NCI-H345 treated with DMSO at 0.1 percent for 48 hours (cell line): ENCODE measurements around the gene COL23A1.

ENCODE experiments used
- DNase-seq: peaks from one replicate; lab custom pipeline; 2025; ENCODE audit not compliant: unreplicated experiment; lab: John Stamatoyannopoulos, UW

The COL23A1 gene

DNA sequence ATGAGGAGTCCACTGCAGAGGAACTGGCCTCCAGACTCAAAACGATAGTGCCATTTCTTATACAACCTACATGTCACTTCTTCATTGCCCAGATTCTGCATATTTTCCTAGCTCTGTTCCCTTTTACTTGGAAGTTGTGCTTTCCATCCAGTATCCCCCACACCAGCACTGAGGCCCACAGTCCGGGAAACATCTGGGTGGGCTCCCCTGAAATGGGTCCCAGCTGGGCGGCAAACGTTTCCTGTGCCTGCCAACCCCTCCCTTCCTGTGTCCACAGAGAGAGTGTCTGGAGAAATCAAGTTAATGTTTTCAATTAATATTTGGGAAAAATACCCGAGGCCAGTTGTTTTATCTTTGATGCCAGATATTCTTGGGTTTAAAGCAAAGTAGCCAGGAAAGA, 111.8 kb downstream of the COL23A1 start:
- no peak for DNase-seq

GRCh38 chr5:178477802-178478201, 112.4 kb downstream of the COL23A1 start:
- DNase-seq: no peak

DNA sequence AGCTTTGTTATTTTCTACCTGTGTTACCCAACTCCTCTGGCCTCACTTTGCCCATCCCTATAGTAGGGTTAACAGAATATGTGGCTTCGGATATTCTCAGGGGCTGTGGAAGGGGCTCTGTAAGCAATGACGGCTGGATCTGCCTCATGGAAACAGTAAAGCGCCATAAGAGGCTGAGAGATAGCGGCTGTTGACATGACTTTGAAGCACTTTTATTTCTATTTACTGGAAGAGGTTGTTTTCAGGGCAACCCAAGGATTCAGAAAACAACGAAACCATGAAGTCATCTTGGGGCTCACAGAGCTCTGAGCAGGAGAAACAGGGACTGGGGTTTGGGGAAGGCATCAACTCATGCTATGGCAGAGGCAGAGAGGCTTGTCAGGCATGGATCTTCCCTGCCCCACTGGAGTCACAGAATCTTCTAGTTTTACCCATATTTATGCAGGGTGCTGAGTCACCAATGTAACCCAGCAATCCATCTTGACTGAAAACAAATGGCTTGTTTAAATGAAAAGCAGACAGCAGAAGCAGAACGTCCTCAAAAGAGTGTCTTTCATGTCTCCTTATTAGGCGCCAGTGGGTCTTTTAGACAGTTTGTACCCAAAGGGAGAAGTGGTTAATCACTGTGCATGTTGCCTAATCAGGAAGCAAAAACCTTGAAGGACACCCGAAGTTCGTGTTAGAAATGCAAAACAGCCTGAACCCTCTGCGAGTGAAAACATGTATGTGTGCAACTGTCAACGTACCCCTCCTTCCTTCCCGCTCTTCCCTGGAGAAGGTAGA, 113.0 kb downstream of the COL23A1 start:
- DNase-seq: no peak

- no peak for DNase-seq
Observed at GRCh38 chr5:178476531-178476930, 113.7 kb downstream of the COL23A1 start.

DNA sequence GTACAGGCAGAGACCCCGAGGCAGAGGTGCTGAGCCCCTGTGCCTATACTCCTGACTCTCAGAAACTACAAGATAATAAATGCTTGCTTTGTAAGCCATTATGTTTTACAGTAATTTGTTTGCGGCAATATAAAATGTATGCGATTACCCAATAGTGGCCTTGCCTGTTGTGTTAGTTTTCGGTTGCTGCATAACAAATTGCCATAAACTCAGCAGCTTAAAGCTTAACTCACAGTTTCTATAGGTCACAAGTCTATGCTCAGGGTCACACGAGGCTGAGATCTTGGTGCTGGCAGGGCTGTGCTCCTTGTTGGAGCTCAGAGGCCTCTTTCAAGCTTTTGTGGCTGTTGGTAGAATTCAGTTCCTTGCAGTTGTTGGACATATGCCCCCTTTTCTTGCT, 114.8 kb downstream of the COL23A1 start:
- DNase-seq: no peak

DNA sequence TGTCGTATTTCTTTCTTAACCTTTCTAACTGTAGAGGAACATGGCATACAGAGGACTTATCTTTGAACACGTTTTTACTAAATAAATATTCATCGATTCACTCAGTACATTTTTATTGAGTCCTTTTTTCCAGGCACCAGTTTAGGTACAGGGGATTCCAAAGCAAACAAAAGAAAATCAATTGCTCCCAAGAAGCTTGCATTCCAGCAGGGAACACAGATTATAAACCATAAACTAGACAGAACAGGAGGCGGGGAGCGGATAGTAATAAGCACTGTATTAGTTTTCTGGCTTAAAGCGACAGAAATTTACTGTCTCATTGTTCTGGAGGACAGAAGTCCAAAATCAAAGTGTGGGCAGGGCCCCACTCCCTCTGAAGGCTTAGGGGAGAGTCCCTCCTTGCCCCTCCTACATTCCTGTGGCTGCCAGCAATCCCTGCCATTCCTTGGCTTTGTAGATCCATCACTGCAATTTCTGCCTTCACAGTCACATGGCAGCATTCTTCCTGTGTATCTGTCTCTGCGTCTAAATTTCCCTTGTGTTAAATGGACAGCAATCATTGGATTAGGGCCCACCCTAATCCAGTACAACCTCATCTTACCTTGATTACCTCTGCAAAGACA, 115.5 kb downstream of the COL23A1 start:
- DNase-seq: no peak

DNA sequence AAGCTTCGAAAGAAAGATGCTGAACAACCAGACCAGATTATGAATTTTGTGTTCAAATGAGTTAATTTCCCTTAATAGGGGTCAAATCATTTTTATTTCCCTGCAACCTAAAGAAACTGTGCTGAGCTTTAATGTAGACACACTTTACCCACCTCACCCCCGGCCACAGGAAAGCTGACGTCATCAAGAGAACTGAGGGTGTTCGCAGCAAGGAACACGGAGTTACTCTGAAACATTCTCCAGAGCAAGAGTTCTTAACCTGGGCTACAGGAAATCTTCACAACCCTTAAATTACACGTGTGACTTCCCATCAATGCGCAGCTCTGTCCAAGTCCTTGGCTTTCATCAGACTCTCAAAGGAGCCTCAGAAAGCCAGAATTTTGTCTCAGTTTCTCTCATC, 116.3 kb downstream of the COL23A1 start:
- no peak for DNase-seq

- no peak for DNase-seq
Observed at GRCh38 chr5:178472138-178472537, 118.1 kb downstream of the COL23A1 start.

DNA sequence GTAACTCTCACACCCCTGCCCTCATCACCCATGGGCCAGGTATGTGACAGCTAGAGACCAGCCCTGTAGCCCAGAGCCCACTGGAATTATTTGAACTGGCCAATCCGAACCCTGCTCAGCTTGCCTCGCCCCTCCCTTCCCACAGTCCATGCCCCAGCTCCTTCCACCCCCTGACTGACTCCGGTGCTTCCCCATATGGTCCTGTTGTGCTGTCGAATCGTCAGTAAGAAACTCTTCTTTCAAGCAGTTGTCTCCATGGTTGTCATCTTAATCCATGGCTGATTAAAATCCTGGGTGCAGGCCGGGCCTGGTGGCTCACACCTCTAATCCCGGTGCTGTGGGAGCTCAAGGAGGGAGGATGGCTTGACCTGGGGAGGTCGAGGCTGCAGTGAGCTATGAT, 118.5 kb downstream of the COL23A1 start:
- DNase-seq: no peak

DNA sequence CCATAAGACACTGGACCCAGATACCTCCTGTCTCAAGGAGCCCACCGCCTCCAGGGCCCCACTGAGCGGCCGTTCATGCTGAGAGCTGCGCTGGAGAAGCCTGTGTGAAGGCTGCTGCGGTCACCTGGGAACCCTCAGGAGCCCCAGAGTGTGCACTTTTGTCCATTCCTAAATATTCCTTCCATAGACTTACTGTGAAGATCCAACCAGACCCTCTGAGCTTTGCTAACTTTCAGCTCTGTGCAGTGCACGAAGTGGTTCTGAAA, 119.5 kb downstream of the COL23A1 start:
- DNase-seq: no peak

DNA sequence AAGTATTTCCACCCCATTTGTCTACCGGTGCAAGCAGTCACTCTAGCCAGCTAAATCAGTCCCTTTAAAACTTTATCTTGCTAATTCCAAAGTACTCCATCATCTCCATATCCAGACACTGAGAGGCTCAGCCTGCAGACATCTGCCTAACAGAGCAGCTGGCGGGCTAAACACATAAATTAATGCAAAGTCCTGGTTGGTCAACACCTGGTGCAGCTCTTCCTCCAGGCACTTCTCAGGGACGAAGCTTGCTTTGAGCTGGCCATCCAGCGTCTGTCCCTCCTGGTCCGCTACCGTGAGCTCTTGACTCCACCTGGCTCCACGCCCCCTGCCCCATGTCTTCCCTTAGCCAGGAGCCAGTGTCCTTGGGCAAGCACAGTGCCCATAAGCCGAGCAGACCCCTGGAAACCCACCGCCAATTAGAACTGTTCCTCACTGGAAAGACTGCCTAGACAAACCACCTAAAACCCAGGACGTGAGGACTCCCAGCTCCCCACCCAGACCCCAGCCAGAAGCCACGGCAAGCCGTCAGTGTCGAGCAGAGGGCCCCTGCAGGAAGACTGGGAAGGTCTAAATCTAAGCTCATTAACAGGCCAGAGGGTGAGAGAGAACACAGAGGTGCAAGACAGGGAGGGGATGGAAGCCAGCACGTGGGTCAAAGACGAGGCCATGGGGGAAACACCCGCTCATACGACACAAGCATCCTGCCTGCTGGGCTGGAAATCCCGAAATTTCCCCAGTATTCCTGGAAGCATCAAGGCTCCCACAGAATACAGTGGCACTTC, 120.0 kb downstream of the COL23A1 start:
- no peak for DNase-seq

DNA sequence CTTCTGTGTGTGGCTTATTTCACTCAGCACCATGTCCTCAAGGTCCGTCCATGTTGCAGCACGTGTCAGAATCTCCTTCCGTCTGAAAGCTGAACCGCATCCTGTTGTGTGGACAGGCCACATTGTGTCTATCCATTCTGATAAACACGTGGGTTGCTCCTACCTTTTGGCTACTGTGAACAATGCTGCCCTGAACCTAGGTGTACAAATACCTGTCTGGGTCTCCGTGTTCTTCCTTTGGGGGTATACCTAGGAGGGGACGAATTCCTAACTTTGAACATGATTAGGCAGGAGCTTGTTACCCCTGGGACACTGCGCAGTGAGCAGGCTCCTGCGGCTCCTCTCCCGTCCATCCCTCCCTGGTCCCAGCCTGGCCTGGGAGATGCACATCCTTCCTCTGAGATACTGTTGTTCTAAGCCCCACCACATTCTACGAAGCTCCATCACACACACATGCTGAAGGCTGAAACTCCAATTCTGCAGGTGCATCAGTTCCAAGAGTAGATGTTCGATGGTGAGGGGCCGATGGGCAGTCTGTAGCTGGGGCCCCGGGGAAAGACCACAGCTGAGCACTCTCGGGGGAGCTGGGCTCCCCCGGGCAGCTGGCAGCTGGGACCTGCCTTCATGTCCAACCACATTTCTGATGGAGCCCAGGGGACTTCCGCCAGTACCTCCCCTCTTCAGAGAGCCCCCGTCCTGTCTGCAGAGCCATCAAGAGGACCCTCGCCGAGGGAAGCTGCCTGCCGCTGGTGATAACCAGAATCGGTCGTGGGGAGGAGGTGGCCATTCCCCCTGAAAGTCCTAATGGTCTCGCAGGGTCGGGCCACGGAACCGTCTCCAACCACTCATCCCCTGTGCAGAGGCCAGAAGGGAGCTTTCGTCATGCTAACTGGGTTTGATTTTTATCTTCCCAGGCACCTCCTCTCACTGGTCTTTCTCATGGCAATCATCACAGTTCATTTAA, 120.9 kb downstream of the COL23A1 start:
- DNase-seq: no peak

GRCh38 chr5:178468196-178468685, 122.0 kb downstream of the COL23A1 start:
- no peak for DNase-seq

- DNase-seq: no peak
Observed at GRCh38 chr5:178467568-178468195, 122.5 kb downstream of the COL23A1 start.

- no peak for DNase-seq
Observed at GRCh38 chr5:178467205-178467567, 123.0 kb downstream of the COL23A1 start.

DNA sequence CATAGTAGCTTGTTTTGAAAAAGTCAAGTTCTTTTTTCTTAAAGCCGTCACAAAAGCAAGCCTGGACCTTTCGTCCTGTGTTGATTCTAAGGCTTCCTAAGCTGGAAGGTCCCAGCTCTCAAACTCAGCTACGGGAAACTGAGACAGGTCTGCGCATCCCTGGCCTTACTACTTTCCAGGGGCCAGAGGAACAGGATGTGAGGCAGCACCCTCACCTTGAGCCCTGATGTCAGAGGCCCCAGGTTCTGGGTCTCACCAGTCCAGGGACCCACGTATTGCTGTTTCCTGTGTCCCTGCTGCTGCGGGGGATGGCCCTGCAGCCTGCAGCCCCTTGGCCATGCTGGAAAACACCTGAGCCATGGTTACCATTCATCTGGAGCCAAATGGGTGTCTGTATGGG, 123.9 kb downstream of the COL23A1 start:
- no peak for DNase-seq

DNA sequence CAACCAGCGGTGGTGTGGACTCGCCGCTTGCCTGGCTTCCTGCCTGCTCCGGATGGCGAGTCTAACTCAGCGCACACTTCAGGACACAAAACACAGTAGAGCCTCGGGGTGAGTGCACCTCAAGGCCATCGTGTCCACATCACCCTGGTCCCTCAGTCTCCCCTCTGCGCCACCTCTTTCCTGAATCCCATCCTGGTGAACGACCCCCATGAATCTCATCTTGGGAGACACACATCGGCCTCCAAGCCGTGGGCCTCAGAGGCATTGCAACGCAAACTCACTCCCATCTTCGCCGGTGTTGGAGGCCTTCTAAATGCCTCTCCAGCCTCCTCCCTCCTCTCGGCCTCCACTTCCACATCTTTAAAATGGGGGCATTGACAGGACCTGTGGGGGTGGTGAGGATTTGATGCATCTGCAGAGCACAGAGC, 124.3 kb downstream of the COL23A1 start:
- no peak for DNase-seq

DNA sequence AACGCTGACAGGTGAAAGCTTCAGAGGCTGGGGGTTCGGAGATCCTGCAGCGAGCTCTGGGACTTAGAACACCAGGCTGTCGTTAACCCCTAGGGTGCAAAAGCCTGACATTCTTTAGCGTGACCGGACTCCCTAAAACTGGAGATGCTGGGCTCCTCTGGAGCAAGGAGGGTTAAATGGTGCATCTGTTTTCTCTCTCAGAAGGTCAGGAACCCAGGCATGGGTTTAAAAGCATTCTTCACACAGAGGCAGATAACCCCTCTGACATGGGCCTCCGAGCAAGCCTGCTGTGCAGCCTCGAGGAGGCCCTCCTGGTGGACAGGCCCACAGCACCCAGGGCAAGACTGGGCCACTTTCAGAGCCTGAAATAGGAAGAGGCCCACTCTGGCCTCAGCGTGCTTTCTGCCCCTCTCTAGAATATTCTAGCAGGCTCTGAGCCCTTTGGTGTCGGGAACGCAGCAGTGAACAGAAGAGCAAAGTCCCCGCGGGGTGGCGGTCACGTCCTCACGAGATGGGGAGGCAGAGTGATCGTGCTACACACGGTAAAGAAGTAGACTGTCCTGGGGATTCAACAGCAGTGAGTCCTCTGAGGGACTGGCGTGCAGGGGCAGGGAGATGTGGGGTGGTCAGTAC, 124.8 kb downstream of the COL23A1 start:
- DNase-seq: no peak

DNA sequence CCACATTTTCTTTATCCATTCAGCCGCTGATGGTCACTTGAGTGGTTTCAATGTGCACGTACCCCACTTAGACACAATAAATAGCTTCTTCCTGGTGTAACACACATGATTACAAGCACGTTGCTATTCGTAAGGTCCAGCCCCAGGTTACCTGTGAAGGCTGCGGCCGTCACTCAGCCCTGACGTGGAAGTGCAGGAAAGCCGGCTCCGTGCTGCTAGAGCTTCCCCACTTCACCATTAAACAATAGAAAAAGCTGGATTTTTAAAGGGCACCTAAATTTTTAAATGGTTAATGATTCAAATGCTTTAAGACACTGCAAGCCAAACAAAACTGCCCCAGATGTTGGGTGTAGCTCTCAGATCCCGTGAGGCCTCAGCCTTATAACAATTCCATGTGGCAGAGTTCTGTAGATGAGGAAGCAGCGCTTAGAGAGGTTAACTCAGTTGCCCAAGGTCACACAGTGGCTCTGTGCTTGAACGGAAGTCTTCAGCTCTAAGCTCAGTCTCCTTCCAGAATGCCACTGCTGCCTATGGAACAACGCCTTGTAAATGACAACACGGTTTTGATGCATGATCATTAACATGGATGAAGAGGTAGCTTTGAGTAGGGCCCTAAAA, 125.7 kb downstream of the COL23A1 start:
- no peak for DNase-seq
